ENCODE data around the gene PCP4.
A peak's percentile ranks its signal among the peaks of the same experiment; 100 is the strongest.

PCP4 gene
- 0 to 0.99 (median 0) reads per million in 17 experiments for total RNA-seq

DNA sequence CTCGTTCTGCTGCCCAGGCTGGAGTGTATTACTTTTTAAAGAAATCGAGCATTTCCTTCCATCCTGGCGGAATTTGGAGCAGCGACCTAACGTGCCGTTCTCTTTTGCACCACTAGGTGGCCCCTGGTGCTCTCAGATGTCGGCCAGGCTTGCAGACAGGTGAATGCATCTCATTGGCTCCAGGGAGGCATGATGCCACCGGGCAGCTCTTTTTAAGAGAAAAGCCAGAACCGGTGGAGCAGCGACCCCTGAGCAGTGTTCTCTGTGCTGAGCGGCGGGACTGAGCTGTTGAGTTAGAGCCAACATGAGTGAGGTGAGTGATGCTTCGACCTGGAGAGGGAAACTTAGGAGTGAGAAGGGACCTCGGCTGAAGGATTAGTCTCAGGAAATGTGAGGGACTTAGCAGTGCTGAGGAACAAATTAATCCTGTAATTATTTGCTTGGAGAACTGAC lies at the start of gene PCP4:
PCP4 (plus strand) TSS at position 241 of the 453 bp plus-strand sequence; CDS start at position 305, 64 bp downstream.
- DNase-seq, result peak; percentile 45 to 68 (median 55)

DNA sequence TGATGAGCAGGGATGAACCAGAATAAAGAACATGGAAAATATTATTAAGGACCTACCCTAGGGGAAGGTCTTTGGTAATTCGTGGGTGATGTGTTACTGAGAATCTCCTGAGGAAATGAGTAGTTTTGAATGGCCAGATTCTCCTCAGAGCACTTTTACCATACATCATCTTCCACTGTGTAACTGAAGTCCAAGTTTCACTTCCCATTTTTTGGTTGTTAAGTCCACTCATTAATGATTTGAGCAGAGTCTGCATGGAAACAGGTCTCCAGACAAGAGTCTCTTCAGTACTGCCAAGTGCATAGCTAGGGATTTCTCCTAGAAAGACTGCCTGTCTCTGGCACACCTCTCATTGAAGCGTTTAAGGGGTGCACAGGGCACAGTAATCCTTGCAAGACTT lies 48.7 kb upstream of the PCP4 start:
- DNase-seq, result peak in 2 of 4 experiments; percentile 11 to 31

DNA sequence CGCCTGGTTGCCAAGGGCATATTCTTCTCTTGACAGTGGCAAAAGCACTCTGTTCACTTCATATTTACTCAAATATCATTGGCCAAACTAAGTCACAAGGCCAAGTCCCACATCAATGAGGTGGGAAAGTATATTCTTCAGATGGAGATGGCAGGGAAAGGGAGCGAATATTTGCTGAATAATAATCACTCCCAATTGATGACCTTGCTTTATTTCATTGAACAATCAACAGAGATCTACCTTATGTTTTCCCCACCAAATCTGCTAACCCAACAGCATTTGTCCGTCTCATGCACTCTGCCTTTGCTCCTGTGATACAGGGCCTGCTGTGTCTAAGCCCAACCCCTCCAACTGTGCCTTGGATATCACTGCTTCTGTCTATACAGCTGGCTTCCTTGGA lies 45.2 kb upstream of the PCP4 start:
- DNase-seq, result no peak

DNA sequence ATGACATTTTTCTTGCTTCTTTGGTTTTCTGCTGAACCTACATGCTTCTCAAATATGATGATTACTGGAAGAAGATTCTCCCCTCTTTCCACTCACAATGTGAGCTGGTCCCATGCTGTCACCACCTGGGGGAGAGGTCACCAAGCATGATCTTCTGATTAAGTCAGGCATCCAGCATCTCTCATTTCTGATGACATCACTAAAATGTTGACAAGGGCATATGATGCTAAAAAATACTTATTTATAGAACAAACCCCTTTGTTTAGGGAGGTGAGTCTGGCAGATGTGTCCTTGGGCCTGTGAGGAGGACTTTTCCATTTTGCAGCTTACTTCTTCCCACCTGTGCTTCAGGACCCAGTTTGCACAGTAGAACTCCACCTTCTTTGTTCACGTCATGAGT lies 42.0 kb upstream of the PCP4 start:
- no peak for DNase-seq

DNA sequence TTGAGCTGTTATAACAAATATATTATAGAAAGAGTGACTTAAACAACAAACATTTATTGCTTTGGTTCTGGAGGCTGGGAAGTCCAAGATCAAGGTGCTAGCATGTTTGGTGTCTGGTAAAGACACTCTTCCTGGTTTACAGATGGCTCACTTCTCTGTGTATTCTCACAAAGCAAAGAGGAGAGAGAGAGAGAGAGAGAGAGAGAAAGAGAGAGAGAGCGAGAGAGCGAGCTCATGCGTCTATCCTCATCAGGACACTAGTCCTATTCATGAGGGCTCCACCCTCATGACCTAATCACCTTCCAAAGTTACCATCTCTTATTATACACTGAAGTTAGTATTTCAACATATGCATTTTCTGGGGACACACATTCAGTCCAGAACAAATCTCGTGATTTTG lies 32.7 kb upstream of the PCP4 start:
- no peak for DNase-seq

DNA sequence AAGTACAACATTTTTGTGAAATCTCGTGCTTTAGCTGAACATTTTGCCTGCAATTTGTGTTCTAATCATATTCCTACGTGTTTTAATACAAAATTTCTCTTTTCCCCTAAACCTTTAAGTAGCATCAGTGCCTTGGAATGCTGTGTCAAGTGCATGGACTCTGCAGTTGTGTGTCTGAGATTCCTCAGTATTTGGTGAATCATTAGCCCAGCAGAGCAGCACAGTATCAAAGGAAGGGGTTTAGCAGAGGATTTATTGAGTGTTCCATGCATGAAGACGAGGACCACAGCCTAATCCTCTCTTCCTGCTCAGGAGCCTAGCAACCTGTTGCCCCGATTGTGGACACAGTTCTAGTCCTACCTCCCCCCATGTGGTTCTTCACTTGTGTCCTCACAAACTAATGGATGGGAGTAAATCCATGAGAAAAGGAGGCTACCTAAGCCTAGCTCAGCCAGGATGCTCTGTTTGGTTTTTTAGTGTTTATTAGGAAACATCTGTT lies 29.3 kb upstream of the PCP4 start:
- DNase-seq, result no peak

DNA sequence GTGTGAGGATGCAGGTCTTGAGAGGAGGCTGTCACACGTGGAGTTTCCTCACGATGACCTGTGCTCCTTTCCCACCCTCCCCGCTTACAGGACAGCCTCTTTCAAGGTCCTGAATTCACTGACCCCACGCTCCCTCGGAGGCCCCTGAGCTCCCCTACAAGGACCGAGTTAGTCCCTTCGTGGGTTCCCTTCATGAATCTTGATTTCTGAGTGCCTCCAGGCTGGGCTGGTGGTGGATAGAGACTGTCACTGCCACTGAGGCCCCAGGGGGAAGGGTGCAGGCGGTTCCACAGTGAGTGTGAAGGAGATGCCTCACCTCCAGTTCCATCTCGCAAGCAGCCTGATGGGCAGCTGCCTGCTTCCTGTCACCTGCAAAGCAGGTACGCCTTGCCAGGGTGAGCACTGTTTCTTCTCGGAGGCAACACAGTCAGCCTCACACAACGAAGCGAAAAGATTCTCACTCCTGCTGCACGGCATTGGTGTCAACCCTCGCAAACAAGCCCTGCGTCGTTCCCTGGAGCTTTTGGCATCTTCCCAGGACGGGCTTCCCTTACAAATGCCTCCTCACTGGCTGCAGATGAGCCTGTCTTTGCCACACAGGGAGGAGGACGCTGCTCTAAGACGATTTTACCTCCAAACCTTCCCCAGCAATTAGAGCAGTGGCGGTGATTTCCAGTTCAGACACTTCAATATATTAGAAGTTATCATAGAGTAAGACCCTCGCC lies 26.7 kb upstream of the PCP4 start:
- DNase-seq, result no peak

DNA sequence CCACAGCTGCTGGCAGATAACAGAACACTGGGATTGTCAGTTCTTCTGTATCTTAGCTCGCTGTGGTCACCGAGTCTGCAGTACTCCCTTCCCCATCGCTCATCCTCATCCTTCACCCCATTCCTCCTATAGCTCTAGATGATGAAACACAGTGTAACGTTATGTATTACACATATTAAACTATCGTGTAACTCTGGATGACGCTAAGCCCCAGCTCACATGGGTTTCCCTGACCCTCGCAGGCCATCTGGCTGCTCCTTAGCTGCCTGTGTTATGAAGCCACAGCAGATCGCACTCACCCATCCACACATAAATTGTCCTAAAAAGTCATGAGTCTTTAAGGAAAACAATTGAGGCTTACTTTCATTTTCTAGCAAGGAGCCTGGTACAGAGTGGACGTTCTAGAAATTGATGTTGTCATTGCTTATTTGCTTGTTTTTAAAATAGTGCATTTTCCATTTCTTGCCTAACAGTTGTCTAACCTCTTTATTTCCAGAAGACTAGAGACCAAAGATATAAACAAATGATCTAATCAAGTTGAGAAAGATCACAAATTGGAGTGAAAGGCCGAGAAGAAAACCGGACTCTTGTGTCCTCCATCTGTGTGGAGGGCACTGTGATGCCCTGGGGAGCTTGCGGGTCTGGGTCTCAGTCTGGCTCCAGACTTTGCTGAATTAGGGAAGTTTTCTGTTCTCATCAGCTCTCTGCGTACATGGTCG lies 24.3 kb upstream of the PCP4 start:
- no peak for DNase-seq

DNA sequence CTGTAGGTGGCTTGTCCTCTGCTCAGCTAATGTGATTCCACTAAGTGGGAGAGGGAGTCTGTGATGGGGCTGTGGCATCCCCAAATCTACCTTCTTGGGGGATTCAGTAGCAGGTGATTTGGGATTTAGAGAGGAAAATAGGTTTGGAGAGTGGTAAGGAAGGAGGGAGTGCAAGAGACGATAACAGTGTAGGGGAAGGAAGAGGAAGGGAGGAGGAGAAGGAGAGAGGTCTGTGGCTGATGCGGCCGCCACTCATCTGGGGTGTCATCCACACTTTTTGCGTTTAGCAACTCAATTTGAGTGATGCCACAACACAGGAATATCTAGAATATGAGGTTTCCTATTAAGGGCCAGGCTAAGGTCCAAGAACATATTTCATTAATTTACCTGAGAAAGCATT lies 23.8 kb upstream of the PCP4 start:
- no peak for DNase-seq

DNA sequence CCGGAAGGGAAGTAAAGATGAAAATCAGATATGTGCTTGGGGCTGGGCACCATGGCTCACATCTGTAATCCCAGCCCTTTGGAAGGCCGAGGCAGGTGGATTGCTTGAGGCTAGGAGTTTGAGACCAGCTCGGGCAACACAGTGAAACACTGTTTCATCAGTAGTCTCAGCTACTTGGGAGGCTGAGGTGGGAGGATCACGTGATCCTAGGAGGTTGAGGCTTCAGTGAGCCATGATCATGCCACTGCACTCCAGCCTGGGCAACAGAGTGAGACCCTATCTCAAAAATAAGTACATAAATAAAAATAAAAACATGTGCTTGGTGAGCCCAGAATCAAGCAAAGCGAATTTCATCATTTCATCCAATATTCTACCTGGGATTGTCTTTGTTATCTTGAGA lies 23.3 kb upstream of the PCP4 start:
- DNase-seq, result no peak

DNA sequence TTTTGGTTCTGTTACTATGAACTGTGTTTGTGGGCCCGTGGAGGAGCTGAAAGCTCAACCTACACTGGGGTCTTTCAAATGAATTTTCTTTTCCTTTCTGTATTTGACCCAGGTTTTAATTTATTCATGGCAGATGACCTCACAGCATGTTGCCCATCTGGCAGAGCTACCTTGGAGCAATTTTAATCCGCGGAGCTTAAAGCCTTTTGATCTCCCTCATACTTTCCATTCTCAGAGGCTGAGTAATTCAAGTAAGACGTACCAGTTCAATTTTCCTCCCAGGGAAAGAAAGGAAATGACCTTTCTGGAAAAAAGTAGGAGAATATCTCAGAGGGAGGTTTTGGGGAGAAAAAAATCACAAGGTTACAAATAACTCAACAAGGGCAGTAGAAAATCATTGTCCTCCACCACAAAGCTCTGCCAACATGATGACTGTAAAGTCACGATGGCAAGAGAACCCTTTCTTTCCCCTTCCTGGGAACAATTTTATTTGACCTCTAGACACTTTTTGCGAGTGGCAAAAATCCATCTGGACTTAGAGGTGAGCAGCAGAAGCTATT lies 21.6 kb upstream of the PCP4 start:
- DNase-seq, result no peak

DNA sequence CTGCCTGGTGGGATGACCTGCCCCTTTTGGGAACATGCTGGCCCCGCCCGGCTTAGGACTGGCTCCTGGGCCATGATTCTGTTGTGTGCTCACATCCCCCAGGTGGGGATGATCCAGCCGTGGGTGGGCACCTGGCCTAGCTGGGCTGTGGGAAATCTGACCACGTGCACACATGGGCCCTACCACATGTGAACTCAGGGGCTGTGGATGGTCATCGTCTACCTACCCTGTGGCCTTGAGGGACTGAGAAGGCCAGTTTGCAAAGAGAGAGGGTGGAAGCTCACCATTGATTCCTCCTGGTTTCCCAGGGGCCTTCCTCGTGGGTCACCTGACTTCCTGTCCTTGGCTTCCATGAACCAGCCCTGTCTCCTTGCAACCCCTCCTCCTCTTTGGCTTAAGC lies 19.4 kb upstream of the PCP4 start:
- no peak for DNase-seq

DNA sequence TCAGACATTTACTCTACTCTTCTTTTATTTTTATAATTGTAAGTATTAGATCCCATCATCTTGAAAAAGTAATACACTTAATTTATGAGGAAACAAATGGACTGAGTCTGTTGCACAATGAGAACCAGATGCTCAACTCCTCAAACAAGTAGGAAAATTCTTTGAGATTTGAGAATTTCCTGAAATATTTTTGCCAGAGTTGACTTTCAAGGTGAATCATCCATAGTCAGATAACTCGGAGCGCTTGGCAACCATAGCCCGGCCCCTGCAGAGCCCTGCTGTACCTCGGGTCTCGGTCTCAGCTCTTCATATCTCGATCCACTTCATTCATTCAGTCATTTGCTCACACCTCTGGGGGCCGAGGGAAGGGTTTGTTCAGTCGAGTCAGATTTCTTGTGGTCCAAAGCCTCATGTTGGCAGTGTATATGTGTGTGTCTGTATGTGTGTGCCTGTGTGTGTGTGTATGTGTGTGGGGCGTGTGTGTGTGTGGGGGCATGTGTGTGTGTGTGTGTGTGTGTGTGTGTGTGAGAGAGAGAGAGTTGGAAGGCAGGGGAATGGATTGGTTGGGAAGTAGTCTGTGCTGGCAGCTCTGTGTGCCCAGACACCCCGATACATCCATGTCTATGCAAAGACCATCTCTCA lies 18.1 kb upstream of the PCP4 start:
- no peak for DNase-seq

DNA sequence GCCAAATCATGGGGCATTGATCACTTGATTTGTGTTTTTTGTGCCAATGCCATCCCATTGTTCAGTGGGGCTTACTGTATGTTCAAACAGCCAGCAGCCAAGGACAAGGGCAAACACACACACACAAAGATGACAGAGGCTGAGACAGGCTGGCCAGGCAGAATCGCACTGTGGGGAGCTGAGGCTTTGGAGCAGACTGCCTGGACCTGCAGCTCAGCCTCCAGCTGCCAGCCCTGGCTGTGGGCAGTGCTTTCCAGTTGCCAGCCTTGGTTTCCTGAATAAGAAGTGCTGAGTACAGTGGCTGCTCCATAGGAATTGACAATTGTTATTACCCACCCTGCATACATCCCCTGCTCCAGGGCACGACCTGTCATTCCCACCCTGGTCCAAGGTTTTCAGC lies 16.9 kb upstream of the PCP4 start:
- no peak for DNase-seq

DNA sequence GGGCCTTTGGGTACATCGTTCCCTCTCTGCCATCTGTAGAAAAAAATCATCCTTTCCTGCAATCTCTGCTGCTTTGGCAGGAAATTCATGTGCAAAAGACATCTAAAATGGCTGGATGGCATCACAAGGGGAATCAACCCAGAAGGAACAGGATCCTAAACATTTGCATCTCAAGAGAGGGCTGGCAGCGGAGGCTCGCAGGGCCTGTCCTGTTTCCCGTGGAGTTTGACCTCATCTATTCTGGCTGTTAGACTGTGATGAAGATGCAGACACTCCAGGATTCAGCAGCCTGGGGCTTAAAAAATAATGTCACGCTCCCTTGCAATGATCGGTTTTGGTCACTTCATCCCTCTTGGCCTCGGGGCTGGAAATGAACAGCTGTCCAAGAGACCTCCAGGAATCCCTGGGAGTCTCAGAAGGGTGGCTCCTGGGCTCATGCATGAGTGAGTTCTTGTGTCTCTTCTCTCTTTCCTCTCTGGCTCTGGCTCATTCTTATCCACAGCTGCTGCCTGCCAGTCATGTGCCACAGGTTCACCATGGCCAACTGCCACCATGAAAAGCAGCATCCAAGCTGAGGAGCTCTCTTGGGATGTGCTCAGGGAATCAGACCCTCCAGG lies 16.1 kb upstream of the PCP4 start:
- DNase-seq, result no peak

DNA sequence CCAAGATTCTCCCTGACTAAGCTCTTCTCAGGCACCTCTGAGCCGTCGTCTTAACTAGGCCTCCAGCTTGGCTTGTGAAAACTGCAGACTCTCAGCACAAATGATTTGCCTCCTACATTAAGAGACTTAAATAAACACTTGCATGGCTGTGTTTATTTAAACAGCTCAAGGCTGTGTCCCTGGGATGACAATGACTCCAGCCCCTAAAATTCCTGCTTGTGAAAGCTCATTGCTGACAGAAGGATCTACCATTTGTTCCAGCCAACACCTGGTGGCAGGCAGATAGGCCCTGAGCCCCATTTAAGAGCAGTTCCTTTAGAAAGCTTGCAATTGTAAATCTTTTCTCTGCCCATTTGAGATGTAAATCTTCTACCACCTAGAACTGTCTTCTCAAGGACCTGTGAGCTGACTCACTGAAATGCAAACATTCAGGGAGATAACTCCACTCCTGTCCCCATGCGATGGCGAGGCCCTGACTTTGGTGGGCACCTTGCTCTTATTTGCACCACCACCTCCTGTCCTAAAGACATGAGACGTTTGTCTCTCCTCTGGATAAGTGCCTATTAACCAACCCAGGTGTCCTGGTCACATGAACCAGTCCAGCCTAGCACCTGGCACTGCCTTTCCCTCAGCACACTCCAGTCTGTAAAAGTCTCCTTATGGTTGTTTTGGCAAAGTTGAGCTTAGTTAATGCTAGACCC lies 15.1 kb upstream of the PCP4 start:
- DNase-seq, result no peak

DNA sequence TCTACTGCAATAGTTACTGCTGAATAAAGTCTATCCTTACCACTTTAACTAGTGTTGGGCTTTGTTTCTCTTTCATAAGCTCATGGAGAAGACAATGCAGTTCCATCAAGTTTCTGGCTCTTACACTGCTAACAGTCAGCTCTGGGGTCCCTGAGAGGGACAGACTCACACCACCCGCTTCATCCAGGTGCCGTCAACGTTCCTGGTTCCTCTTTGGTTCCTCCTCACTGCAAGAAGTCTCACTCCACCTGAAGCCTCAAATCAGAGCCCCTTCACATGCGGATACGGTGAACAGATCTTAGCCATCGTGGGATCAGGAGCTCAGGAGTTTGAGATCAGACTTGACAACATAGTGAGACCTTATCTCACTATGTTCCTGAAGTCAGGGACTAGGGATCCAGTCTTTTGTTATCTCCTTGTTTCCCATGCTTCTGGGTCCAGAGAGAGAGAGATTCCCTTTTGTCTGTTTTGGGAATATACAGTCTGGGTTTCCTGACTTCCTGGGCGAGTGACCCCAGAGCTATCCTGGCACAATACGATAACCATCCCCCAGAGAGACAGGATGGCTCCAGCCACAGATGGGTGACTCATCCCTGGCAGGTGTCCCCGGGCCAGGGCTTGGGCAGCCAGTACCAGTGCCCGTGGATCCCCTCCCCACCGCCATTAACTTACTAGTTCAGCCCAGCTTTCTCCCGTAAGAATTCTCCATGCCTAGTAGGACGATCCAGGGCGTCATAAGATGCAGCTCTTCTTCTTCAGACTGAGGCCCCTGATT lies 14.3 kb upstream of the PCP4 start:
- DNase-seq, result no peak

DNA sequence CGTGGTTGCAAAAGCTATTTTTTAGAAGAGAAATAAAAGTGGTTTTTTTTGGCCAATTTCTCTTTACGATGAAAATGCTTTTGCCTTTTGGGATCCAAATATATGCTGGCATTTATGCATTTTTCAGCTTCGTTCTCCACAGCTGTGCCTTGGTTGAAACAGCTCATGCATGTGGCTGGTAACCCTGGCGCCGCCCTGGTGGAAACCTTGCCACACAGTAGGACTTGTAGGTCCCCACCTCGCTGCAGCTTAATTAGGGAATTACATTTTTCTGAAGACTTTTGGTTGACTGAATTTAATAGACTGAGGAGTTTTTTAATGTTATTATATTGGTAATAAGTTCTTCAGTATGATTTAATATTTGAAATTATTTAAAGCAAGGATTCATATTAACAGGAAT lies 12.7 kb upstream of the PCP4 start:
- DNase-seq, result no peak

DNA sequence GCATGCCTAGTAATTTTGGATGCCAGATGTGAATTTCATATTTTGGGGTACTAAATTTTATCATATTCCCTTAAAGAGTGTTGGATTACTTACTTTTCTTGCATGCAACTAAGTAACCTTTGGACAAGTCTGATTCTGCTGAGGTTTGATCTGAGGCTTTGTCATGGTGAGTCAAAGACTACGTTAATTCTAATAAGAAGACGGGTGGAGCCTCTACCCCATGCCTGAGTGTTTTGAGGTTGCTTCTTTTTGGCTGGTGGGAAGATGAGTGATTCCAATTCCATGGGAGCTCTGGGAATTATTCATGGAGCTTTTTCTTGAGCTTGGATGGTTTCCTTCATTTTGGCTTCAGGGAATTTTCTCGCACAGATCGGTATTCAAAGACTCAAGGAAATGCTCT lies 11.6 kb upstream of the PCP4 start:
- no peak for DNase-seq

DNA sequence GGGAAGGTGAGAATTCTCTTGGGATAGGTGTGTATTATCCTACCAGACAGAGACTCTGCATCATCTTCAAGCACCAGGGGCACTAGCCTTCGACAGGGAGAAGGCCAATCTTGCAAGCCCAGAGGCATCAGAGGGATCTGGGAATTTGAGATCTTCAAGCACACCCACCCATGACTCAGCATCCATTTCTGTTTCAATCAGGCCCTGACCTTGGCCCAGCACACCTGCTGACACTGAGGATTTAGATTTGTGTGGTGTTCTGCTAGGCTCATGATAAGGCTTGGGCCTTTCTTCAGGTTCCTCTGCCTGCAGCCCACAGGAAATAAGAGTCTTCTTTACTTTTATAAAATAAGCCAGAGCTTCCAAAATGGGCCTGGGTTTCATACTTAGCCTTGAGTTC lies 6.6 kb upstream of the PCP4 start:
- no peak for DNase-seq

DNA sequence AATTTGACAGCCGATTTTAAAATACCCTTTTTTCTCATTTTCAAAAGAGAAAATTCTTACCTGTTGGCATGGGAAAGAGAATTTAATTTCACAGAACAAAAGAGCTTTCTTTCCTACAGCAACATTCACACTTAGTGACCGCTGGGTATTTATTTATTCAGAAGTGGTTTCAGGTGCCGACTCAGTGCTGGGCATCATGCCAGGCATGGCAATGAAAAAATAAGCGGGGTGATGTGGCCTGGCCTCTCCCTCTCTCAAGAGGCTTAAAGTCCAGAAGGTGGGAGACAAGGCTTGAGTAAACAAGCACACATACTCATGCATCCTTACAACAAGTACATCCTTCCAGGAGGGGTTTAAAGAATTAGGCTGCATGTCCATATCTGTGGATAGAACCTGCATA lies 4.1 kb upstream of the PCP4 start:
- DNase-seq, result no peak

All from suppressor macrophage (primary cell).